GM12872 (cell line): ENCODE results near the gene C16orf86.

Source experiments
- TF ChIP-seq, protein P1 (sequence below): IDR thresholded peaks from 3 replicates; pipeline ENCODE4 v1.5.1; 2011; ENCODE audit warnings: low read depth, mild to moderate bottlenecking, low read length, moderate library complexity; ENCODE audit not compliant: insufficient read depth

The C16orf86 gene

DNA sequence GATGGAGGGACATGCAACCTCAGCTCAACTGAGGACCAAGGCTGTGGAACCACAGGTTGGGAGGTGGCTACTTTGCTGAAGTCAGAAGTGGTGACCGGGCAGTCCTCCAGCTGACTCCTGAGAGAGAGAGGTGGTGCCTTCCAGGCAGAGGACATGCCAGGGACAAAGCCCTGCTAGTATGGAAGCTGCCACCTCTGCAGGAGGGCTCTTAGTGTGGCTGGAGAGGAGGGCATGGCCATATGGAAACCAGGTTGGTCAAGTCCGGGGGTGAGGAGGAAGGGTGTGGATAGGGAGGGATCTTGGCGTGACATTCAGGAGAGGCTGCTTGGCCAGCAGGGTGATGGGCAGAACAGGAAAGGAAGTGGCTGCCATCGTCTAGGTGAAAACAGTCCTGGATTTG is 5.7 kb downstream of the C16orf86 start:
- TF ChIP-seq, protein P1, sequence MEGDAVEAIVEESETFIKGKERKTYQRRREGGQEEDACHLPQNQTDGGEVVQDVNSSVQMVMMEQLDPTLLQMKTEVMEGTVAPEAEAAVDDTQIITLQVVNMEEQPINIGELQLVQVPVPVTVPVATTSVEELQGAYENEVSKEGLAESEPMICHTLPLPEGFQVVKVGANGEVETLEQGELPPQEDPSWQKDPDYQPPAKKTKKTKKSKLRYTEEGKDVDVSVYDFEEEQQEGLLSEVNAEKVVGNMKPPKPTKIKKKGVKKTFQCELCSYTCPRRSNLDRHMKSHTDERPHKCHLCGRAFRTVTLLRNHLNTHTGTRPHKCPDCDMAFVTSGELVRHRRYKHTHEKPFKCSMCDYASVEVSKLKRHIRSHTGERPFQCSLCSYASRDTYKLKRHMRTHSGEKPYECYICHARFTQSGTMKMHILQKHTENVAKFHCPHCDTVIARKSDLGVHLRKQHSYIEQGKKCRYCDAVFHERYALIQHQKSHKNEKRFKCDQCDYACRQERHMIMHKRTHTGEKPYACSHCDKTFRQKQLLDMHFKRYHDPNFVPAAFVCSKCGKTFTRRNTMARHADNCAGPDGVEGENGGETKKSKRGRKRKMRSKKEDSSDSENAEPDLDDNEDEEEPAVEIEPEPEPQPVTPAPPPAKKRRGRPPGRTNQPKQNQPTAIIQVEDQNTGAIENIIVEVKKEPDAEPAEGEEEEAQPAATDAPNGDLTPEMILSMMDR: no peak

DNA sequence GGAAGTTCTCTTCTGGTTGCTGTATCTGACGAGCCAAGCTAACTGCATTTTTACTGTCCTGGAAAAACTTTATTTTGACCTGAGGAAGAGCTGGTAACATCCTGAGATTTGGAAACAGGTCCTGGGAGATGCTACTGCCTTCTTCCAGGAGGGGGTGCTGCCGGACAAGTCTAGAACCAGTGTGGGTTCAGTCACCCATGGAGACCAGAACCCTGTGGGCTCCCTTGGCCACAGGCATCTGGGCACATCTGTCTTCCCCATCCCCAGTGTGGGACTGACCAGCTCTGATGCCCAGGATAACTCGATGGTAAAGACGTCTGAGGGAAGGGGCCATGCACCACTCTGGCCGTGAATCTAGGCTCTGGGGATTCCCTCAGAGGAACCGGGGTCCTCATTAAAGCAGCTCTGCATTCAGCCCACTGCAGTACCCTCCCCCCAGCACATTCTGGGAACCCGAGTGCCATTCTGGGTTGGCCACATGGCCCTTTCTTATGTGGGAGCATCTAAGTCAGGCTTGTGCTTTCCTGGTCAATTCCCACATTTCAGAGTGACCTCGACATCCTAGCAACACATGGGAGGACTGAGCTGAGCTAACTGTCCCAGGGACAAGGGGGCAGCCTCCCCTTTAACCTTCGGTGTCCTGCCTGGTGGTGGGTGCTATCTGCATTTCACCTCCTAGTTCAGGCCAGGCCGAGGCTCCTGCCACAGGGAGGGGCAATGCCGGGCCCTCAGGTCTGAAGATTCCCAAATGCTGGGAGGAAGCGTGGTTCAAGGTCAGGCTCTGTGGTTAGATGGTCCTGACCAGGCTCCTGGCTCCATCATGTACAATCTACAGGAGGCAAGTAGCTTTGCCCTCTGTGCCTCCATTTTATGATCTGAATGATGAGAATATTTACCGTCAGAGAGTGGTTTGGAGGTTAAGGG is 6.4 kb downstream of the C16orf86 start:
- TF ChIP-seq, protein P1: peak; percentile 91

DNA sequence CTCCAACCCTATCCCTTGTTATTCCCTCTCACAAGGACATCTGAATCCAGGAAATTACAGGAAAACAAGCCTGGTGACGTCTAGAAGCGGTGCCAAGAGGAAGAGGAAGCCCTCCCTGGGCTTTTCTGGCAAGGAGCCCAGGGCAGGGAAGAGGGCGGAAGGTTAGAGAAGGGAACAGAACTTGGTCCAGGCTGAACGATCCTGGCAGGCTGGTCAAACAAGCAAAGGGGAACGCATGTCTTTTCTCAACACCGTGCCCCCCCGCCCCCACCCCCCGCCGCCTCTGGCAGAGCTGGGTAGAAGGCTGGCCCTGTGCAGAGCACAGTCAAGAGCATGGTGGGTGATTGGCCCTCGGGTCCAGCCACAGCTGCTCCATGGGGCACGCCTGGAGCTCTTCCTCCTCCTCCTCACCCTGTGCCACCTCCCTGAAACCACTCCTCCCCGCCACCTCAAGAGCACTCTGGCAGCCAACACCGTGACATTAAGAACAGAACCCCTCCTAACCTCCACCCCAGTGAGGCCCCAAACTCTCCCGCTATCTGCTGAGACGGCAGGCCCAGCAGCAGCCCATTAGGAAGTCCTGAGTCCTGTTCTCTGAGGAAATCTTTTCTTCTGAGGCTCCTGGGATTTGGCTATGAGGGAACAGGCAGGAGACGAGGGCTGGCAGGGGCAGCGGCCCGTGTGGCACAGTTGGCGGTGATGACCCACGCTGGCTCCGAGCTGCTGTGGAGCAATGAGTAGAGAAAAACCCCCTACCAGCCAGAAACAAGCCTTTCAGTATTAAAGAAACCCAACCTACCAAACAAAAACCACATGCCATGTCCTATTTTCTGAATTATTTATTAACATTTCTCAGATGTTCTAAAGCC is 7.3 kb downstream of the C16orf86 start:
- TF ChIP-seq, protein P1: no peak

DNA sequence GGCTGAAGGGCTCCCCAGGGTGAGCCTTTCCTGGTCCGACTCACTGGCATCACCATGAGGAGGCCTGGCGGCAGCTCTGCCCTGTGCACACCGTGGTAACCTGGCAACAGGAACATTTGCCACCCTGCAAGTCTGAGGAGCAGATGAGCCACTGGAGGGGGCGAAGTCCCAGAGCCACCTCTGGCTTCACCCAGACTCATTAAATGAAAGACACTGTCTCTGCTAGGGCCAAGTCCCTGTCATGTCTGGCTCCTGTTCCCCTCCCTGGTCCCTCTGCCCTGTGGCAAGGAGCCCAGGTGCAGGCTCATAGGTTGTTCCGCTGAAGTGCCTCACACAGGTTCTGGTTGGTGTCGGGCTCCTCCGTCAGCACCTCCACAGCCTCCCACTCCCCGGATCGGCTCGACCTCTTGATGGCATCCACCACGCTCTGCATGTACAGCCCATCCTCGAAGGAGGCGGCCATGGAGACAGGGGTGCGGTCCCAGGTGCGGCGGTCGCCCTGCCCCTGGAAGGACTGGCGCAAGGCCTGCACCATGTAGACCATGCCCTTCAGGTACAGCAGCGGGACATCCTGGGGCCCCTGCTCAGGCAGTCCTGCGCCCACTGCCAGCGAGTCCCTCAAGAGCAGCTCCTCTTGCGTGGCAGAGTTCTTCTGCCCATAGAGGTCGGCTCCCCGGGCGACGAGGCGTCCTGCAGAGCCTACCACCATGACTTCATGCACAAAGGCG is 8.4 kb downstream of the C16orf86 start:
- TF ChIP-seq, protein P1: no peak

DNA sequence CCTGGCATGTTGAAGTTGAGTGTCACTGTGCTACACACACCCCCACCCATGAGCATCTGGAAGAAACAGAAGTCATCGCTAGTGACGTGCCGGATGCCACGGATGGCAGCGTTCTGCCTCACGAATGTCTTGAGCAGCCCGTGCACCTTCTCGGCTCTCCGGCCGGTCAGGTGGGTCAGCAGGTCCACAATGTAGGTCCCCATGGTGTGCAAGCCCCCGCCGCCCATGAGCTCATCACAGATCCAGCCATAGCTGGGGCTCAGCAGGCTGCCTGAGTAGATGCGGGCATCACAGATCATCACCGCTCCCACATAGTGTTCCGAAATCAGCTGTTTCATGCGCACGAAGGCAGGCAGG is 8.9 kb downstream of the C16orf86 start:
- TF ChIP-seq, protein P1: no peak

DNA sequence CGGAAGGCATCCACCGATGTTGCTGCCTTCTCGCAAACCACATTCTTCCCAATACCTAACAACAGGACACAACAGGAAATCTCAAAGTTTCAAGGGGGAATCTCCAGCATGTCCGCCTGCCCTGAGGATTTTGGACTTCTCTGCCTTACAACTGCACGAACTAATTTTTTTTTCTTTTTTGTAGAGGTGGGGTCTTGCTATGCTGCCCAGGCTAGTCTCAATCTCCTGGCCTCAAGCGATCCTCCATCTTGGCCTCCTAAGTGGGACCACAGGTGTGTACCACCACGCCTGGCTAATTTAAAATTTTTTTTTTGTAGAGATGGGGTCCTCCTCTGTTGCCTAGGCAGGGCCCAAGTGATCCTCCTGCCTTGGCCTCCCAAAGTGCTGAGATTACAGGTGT is 9.4 kb downstream of the C16orf86 start:
- TF ChIP-seq, protein P1: no peak

DNA sequence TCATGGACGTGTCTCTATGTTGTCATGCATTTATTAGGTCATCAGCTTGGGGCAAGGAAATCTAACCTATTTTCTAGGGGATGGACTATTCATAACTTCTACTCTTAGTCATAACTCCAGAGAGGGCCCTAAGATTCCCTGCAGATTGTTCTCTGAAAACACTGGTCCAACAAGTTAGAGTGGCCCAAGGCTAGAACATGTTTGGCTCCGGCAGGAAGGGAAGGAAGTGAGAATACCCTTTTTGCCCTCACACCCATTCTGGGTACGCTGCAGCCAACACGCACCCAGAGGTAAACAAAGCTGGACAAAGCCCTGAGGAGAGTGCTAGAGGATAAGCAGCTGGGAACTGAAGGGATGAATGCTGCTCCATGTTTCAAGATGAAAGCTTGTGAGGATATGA is 9.9 kb downstream of the C16orf86 start:
- TF ChIP-seq, protein P1: no peak
